ENCODE data around the gene ZNF747. TPM values are rescaled to one million over a fixed set of nuclear protein-coding genes. Genes with fewer than 3 reads are reported as not detected.
A peak's percentile ranks its signal among the peaks of the same experiment; 100 is the strongest.

ZNF747 gene
- total RNA-seq, 1 donor from 2014 or later: 5.2 TPM

DNA sequence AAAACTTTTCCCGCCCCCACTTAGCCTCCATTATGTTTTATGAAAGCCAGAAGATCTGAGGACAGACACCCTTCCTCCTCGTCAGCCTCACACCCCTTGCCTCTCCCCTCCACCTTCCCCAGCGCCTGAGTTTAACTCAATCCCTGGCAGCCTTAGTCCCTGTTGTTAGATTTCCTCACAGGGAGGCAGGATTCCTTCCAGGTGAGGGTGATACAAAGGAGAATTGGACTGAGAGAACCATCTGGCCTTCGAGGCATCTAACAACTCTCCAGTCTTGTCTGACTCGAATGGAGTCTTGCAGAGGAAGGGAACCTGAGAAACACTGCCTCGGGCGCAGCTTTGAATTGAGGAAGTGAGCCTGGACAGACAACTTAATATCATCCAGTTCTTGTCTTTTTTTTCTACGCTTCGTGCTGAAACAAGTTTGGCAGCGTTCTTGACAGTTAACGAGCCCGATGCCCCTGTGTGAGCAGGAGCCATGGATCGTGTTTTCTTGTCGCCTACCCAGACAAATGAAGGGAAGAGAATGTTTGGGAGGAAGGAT, 7.0 kb downstream of the ZNF747 start:
- peak overlapping the region; percentile 80 for H3K4me3 Mint-ChIP-seq (ENCODE audit: unreplicated experiment)
- Histone ChIP-seq H3K9ac (ENCODE audit: low read length) (peak overlapping the region; percentile 59), H3K4me2 (ENCODE audit: low read length) (peak overlapping the region; percentile 99), H3K4me3 (ENCODE audit: insufficient read depth, low read depth, low read length) (no peak overlapping the region), H3K27ac (ENCODE audit: low read depth, low read length) (peak overlapping the region; percentile 14), H2AFZ (ENCODE audit: low read depth, low read length) (peak overlapping the region; percentile 63), H3K9me3 (ENCODE audit: insufficient read depth, low read depth, low read length) (no peaks in the 10 kb centered on the region), H3K27me3 (ENCODE audit: insufficient read depth, low read length) (no peaks in the 10 kb centered on the region), H3K79me2 (ENCODE audit: insufficient read depth, low read length) (peaks cover 6% of the 10 kb centered on the region), H3K36me3 (ENCODE audit: insufficient read depth, low read length) (no peaks in the 10 kb centered on the region), H3K4me1 (ENCODE audit: insufficient read depth, low read length) (peaks cover 5% of the 10 kb centered on the region), H4K20me1 (ENCODE audit: insufficient read depth, low read length) (no peaks in the 10 kb centered on the region)
- FAIRE-seq (no peak), DNase-seq (ENCODE audit: low read depth) (no peak)
- H3K36me3 Mint-ChIP-seq (ENCODE audit: low read depth, unreplicated experiment): no peaks in the 10 kb centered on the region
- H3K27me3 Mint-ChIP-seq (ENCODE audit: low read depth, unreplicated experiment): no peaks in the 10 kb centered on the region
- H3K4me1 Mint-ChIP-seq (ENCODE audit: low read depth, unreplicated experiment): peaks cover 4% of the 10 kb centered on the region
- no peaks in the 10 kb centered on the region for H3K9me3 Mint-ChIP-seq (ENCODE audit: unreplicated experiment)
- TF ChIP-seq EZH2 (IDR thresholded peaks at IDR 0.05; ENCODE audit: insufficient read depth, low read length): no peak
- TF ChIP-seq, protein P1, sequence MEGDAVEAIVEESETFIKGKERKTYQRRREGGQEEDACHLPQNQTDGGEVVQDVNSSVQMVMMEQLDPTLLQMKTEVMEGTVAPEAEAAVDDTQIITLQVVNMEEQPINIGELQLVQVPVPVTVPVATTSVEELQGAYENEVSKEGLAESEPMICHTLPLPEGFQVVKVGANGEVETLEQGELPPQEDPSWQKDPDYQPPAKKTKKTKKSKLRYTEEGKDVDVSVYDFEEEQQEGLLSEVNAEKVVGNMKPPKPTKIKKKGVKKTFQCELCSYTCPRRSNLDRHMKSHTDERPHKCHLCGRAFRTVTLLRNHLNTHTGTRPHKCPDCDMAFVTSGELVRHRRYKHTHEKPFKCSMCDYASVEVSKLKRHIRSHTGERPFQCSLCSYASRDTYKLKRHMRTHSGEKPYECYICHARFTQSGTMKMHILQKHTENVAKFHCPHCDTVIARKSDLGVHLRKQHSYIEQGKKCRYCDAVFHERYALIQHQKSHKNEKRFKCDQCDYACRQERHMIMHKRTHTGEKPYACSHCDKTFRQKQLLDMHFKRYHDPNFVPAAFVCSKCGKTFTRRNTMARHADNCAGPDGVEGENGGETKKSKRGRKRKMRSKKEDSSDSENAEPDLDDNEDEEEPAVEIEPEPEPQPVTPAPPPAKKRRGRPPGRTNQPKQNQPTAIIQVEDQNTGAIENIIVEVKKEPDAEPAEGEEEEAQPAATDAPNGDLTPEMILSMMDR (IDR thresholded peaks at IDR 0.05; ENCODE audit: insufficient read depth, low read depth, low read length): no peak
- peak overlapping the region; percentile 50 for H3K27ac Mint-ChIP-seq (ENCODE audit: unreplicated experiment)

DNA sequence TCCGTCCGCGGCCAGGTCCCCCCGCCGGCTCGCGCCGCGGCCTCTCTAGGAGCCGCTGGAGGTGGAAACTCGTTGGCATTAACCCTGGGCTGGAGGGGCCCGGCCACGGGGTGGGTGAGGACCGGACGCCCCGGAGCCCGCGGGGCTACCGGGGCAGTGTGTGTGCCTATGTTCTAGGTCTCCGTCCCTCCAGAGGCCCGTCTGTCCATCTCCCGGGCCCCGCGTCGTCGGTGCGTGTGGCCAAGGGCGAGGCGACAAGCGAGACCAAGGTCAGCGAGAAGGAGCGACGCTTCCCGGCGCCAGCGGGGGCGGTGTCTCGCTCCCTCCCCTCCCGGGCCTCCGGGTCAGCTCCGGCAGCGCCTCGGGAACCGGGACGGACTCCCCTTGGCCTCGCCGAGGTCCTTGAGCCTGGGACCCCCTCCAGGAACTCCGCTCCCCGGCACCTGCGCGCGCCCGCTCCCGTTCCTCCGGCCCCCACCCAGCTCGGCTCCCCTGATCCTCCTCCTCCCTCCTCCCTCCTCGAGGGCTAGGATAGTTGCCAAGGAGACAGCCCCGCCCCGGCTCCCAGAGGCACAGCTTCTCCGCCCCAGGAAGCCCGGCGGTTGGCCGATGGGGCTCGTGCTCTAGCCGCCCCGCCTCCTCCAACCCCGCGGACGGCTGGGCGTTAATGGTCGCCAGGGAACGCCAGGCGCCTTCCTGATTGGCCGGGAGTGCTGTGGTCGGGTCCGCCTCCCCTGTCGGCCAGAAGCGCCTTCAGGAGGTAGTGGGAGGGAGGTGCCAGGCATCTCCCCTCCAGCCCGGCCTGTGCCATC, 7.6 kb downstream of the ZNF747 start:
- H3K27me3 ChIP-seq (ENCODE audit: insufficient read depth, low read length): no peaks in the 10 kb centered on the region
- H3K36me3 Mint-ChIP-seq (ENCODE audit: low read depth, unreplicated experiment): no peaks in the 10 kb centered on the region
- peak overlapping the region; percentile 99 for H3K4me2 ChIP-seq (ENCODE audit: low read length)
- H3K4me3 Mint-ChIP-seq (ENCODE audit: unreplicated experiment): peak overlapping the region; percentile 80
- H3K27ac ChIP-seq (ENCODE audit: low read depth, low read length): peak overlapping the region; percentile 92
- H2AFZ ChIP-seq (ENCODE audit: low read depth, low read length): peak overlapping the region; percentile 92
- H3K27ac Mint-ChIP-seq (ENCODE audit: unreplicated experiment): no peak overlapping the region
- TF ChIP-seq, protein P1 (IDR thresholded peaks at IDR 0.05; ENCODE audit: insufficient read depth, low read depth, low read length): no peak
- no peak for TF ChIP-seq EZH2 (IDR thresholded peaks at IDR 0.05; ENCODE audit: insufficient read depth, low read length)
- peak overlapping the region; percentile 90 for H3K9ac ChIP-seq (ENCODE audit: low read length)
- no peaks in the 10 kb centered on the region for H3K9me3 Mint-ChIP-seq (ENCODE audit: unreplicated experiment)
- H4K20me1 ChIP-seq (ENCODE audit: insufficient read depth, low read length): no peaks in the 10 kb centered on the region
- peak overlapping the region; percentile 84 for H3K4me3 ChIP-seq (ENCODE audit: insufficient read depth, low read depth, low read length)
- peaks cover 6% of the 10 kb centered on the region for H3K79me2 ChIP-seq (ENCODE audit: insufficient read depth, low read length)
- no peaks in the 10 kb centered on the region for H3K9me3 ChIP-seq (ENCODE audit: insufficient read depth, low read depth, low read length)
- H3K36me3 ChIP-seq (ENCODE audit: insufficient read depth, low read length): no peaks in the 10 kb centered on the region
- DNase-seq (ENCODE audit: low read depth) (peak; percentile 91), FAIRE-seq (no peak)
- H3K4me1 ChIP-seq (ENCODE audit: insufficient read depth, low read length): peaks cover 5% of the 10 kb centered on the region
- H3K4me1 Mint-ChIP-seq (ENCODE audit: low read depth, unreplicated experiment): peaks cover 4% of the 10 kb centered on the region
- H3K27me3 Mint-ChIP-seq (ENCODE audit: low read depth, unreplicated experiment): no peaks in the 10 kb centered on the region

All from astrocyte (in vitro differentiated cells and primary cell).